Activated CD8-positive, alpha-beta memory T cell treated with anti-CD3 and anti-CD28 coated beads, Interleukin-2, amount 10 ng/mL, durations not matched to agents 7 days and 5 days (primary cell): ENCODE measurements around the gene CLEC11A. TPM values are rescaled to one million over a fixed set of nuclear protein-coding genes. Genes with fewer than 3 reads are reported as not detected.

Source experiments
- ATAC-seq: fragments of 150-1000 bp; cut with Tn5 transposase; one replicate; pipeline ENCODE4 v1.10.0; 2021; ENCODE audit warnings: moderate library complexity
- CTCF ChIA-PET: fragments of 350-600 bp; sonication (Branson Sonifier 250); formaldehyde crosslinking; loops from one replicate; lab custom pipeline; 2021; ENCODE audit warnings: antibody characterized with exemption; lab: Charles Lee
- DNase-seq: peaks from one replicate; pipeline ENCODE4 v3.0.0-alpha.2; 2020
- H3K27ac Mint-ChIP-seq: one replicate; pipeline ENCODE4 v1.8.0; 2021; ENCODE audit warnings: mild to moderate bottlenecking, mixed read lengths
- H3K27me3 Mint-ChIP-seq: one replicate; pipeline ENCODE4 v1.8.0; 2021; ENCODE audit warnings: mixed read lengths
- H3K36me3 Mint-ChIP-seq: one replicate; pipeline ENCODE4 v1.8.0; 2021; ENCODE audit warnings: mild to moderate bottlenecking, mixed read lengths
- H3K4me1 Mint-ChIP-seq: one replicate; pipeline ENCODE4 v1.8.0; 2021; ENCODE audit warnings: mixed read lengths
- H3K4me3 Mint-ChIP-seq: one replicate; pipeline ENCODE4 v1.8.0; 2021; ENCODE audit warnings: mild to moderate bottlenecking, moderate library complexity, mixed read lengths
- H3K9me3 Mint-ChIP-seq: one replicate; pipeline ENCODE4 v1.8.0; 2022; ENCODE audit warnings: low read depth, mixed read lengths
- total RNA-seq, 2 experiments: library from RNA; stranded (reverse); gene quantifications; one replicate each; pipeline ENCODE4 v1.2.3, GENCODE V29; 2021

CLEC11A gene
- total RNA-seq, 2 experiments from 2014 or later: 0.61 to 0.89 TPM

GRCh38 chr19:50696094-50696483, 27.1 kb upstream of the CLEC11A start:
- Mint-ChIP-seq H3K27ac (no peak overlapping the region), H3K36me3 (no peaks in the 10 kb centered on the region), H3K27me3 (peaks cover 23% of the 10 kb centered on the region), H3K4me1 (no peaks in the 10 kb centered on the region), H3K9me3 (no peaks in the 10 kb centered on the region), H3K4me3 (no peak overlapping the region)
- DNase-seq: no peak
- no peak for ATAC-seq
- CTCF ChIA-PET: no interaction called here

- ATAC-seq: no peak
- Mint-ChIP-seq H3K36me3 (no peaks in the 10 kb centered on the region), H3K27me3 (peaks cover 17% of the 10 kb centered on the region), H3K4me1 (no peaks in the 10 kb centered on the region), H3K4me3 (no peak overlapping the region), H3K9me3 (no peaks in the 10 kb centered on the region), H3K27ac (no peak overlapping the region)
- CTCF ChIA-PET: no interaction called here
- no peak for DNase-seq
These were observed 25.6 kb upstream of the CLEC11A start for GRCh38 chr19:50697414-50698124.

- Mint-ChIP-seq H3K4me3 (no peak overlapping the region), H3K4me1 (no peaks in the 10 kb centered on the region), H3K9me3 (no peaks in the 10 kb centered on the region), H3K27me3 (peaks cover 13% of the 10 kb centered on the region), H3K36me3 (no peaks in the 10 kb centered on the region), H3K27ac (no peak overlapping the region)
- ATAC-seq: no peak
- no peak for DNase-seq
- CTCF ChIA-PET: no interaction called here
These were observed 21.7 kb upstream of the CLEC11A start for GRCh38 chr19:50701367-50701985.

DNA sequence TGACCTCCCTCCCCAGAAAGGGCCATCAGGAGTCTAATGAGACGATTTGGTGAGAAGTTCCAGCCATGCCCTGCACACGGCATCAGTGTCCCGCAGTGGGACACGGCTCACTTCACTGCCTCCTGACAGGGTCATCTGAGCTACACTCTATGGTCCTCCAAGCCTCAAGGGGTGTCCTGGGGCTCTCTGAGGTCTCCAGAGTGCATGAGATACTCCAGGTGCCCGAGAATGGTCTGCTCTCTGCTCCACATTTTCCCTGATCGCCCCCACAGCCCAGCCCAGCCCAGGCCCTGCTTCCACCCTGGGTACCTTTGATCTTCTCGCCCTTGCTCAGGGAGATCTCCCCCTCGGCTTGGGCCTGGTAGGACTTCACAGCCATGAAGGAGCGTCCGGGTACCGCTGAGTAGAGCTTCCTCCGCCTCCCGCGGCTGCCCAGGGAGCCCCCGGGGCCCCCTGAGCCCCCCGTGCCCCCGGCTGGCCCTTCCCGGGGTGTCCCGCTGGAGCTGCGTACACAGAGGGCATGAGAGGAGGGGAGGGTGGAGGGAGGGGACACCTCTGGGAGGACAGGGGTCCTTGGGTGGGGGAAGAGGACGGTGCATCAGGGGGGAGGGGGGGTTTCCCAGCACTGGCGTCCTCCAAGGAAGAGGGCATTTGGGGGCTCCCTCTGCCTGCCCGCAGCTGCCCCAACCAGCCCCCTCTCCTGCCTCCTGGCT, 20.9 kb upstream of the CLEC11A start:
- H3K4me1 Mint-ChIP-seq: no peaks in the 10 kb centered on the region
- peaks cover 11% of the 10 kb centered on the region for H3K27me3 Mint-ChIP-seq
- H3K27ac Mint-ChIP-seq: no peak overlapping the region
- CTCF ChIA-PET: interaction anchor here (1.5 kb wide), 1 partner anchor 23 kb away, joined by 3 read pairs; no protein-coding TSS in a partner anchor
- H3K9me3 Mint-ChIP-seq: no peaks in the 10 kb centered on the region
- no peak for ATAC-seq
- H3K4me3 Mint-ChIP-seq: no peak overlapping the region
- no peaks in the 10 kb centered on the region for H3K36me3 Mint-ChIP-seq
- DNase-seq: no peak

- Mint-ChIP-seq H3K36me3 (no peaks in the 10 kb centered on the region), H3K4me1 (no peaks in the 10 kb centered on the region), H3K9me3 (no peaks in the 10 kb centered on the region), H3K4me3 (no peak overlapping the region), H3K27ac (no peak overlapping the region), H3K27me3 (peaks cover 11% of the 10 kb centered on the region)
- no peak for ATAC-seq
- no peak for DNase-seq
- CTCF ChIA-PET: interaction anchor here (0.8 to 1.5 kb wide), 2 partner anchors 22 to 219 kb away, joined by 3 read pairs; no protein-coding TSS in a partner anchor
These were observed 20.0 kb upstream of the CLEC11A start for GRCh38 chr19:50702871-50703829.

DNA sequence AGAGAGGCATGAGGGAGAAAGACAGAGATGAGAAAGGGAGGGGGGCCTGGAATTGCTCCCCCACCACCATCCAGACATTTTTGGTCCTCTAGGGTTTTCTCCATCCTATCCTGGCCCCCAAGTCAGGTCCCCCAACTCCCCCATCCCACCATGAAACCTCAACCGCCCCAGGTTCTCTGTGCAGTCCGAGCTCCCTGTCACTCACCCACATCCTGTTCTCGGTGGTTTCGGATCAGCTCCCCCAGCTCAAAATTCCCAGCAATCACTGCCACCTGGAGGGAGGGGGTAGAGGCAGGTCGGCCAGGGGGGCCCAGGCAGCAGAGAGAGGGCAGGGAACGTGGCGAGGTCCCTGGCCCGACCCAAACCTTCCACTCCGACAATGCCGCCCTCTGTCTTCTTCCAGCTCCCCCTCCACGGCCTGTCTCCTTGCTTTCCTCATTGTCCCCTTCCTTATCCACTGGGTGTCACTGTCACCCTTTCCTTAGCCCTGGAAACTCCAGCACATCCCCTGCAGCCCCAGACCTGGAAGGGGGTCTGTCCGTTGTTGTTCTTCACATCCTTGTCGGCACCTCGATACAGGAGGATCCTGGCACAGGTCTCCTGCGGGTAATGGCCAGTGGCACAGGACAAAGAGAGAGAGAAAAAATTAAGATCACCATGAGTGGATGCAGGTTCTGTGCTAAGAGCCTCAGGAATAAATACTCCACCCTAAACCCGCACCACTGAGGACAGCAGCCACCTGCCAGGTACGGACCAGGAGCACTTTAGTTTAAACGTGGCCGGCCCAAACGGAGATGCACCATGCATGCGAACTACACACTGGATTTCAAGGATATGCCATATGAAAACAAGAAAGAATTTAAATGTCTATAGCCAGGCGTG, 19.0 kb upstream of the CLEC11A start:
- no peak for ATAC-seq
- Mint-ChIP-seq H3K4me1 (no peaks in the 10 kb centered on the region), H3K27me3 (peaks cover 11% of the 10 kb centered on the region), H3K27ac (no peak overlapping the region), H3K9me3 (no peaks in the 10 kb centered on the region), H3K36me3 (no peaks in the 10 kb centered on the region), H3K4me3 (no peak overlapping the region)
- CTCF ChIA-PET: interaction anchor here (0.8 to 1.5 kb wide), 2 partner anchors 21 to 218 kb away, joined by 3 read pairs; no protein-coding TSS in a partner anchor
- DNase-seq: no peak

- Mint-ChIP-seq H3K4me1 (no peaks in the 10 kb centered on the region), H3K36me3 (no peaks in the 10 kb centered on the region), H3K9me3 (no peaks in the 10 kb centered on the region), H3K4me3 (no peak overlapping the region), H3K27me3 (peaks cover 11% of the 10 kb centered on the region), H3K27ac (no peak overlapping the region)
- peak; percentile 80 for ATAC-seq
- DNase-seq: peak; percentile 55
- CTCF ChIA-PET: interaction anchor here (0.7 to 1.4 kb wide), 4 partner anchors 76 to 218 kb away, joined by 3 to 6 read pairs (median 4); no protein-coding TSS in a partner anchor
These were observed 17.6 kb upstream of the CLEC11A start for GRCh38 chr19:50705422-50706019.

GRCh38 chr19:50706387-50706786, 16.8 kb upstream of the CLEC11A start:
- Mint-ChIP-seq H3K27ac (no peak overlapping the region), H3K4me3 (no peak overlapping the region), H3K4me1 (no peaks in the 10 kb centered on the region), H3K27me3 (peaks cover 11% of the 10 kb centered on the region), H3K36me3 (no peaks in the 10 kb centered on the region), H3K9me3 (no peaks in the 10 kb centered on the region)
- ATAC-seq: no peak
- CTCF ChIA-PET: interaction anchor here (1.4 kb wide), 1 partner anchor 216 kb away, joined by 4 read pairs; no protein-coding TSS in a partner anchor
- no peak for DNase-seq

DNA sequence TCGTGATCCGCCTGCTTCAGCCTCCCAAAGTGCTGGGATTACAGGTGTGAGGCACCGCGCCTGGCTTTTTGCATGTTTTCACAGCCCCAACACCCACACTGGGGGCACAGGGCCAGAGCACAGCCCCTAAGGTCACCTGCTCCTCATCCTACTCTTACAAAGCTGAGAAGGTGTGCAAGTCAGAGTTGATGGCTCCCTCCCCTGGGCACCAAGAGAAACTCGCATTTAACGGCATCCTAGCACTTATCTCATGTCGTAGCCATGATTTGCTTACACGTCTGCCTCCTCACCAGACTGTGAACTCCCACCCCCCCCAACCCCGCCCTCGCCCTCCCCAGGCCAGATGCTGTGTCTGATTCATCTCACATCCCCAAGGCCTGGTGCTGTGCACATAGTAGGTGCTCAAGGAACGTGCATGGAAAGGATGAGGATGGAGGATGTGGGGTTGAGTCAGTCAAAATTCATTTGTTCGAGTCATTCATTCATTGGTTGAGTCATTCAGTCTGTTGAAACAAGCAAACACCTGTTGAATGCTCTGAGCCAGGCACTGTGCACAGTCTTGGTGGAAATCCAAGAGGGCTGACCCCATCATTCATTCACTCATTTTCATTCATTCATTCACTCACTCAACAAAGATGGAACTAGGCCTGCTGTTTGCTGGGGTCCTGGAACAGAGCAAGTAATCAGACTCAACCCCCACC, 14.8 kb upstream of the CLEC11A start:
- no peaks in the 10 kb centered on the region for H3K4me1 Mint-ChIP-seq
- ATAC-seq: no peak
- H3K27me3 Mint-ChIP-seq: peaks cover 22% of the 10 kb centered on the region
- H3K36me3 Mint-ChIP-seq: no peaks in the 10 kb centered on the region
- CTCF ChIA-PET: no interaction called here
- no peak for DNase-seq
- H3K4me3 Mint-ChIP-seq: no peak overlapping the region
- H3K9me3 Mint-ChIP-seq: no peaks in the 10 kb centered on the region
- H3K27ac Mint-ChIP-seq: no peak overlapping the region

DNA sequence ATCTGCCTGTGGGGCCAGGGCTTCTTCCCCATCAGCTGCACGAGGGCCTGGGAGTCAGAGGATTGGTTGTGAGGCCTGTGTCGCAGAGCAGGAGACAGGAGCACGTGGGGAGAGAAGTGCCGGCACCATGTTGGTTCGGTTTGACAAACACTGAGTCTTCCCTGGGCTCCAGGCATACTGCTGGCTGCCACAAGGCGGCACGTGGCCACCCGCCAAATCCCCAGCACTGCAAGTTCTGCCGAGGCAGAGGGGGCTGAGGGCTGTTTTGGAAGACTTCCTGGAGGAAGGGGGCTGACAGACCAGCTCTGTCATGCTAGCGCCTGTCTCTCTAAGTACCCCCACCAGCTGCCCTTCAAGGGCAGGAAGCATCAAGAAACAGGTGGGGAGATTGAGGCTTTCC, 13.1 kb upstream of the CLEC11A start:
- ATAC-seq (no peak), DNase-seq (no peak)
- Mint-ChIP-seq H3K36me3 (no peaks in the 10 kb centered on the region), H3K9me3 (no peaks in the 10 kb centered on the region), H3K27ac (no peak overlapping the region), H3K4me1 (no peaks in the 10 kb centered on the region), H3K27me3 (peaks cover 19% of the 10 kb centered on the region), H3K4me3 (no peak overlapping the region)
- CTCF ChIA-PET: no interaction called here

GRCh38 chr19:50710612-50711011, 12.6 kb upstream of the CLEC11A start:
- CTCF ChIA-PET: no interaction called here
- no peaks in the 10 kb centered on the region for H3K9me3 Mint-ChIP-seq
- no peak for DNase-seq
- H3K27ac Mint-ChIP-seq: no peak overlapping the region
- H3K4me1 Mint-ChIP-seq: no peaks in the 10 kb centered on the region
- no peaks in the 10 kb centered on the region for H3K36me3 Mint-ChIP-seq
- ATAC-seq: no peak
- no peak overlapping the region for H3K4me3 Mint-ChIP-seq
- H3K27me3 Mint-ChIP-seq: peaks cover 20% of the 10 kb centered on the region
